ENCODE measurements around the gene COL20A1.
A peak's percentile ranks its signal among the peaks of the same experiment; 100 is the strongest.

The COL20A1 gene

DNA sequence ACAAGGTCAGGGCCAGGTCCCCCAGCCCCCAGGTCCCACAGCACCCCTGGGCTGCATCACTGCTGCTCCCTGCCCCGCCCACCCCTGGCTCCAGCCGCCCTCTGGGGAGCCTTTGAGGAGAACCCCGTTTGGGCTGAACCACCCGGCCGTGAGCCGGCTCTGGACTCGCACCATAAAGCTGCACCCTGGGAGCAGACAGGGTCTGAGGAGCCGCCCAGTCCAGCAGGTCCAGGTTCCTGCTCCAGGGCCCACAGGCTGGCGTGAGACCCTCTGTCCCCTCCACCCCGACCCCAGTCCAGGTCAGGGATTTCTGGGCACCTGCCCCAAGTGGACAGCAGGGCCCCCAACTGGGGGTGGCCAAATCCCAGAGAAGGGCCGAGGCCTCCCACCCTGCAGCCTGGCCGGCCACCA lies 59.8 kb downstream of the COL20A1 start:
- Histone ChIP-seq H3K27me3 (ENCODE audit: control insufficient read depth, insufficient read depth, low read length) (no peaks in the 10 kb centered on the region), H3K4me3 (ENCODE audit: low read length) (no peak overlapping the region), H3K9me3 (ENCODE audit: control insufficient read depth, insufficient read depth, low read length) (no peaks in the 10 kb centered on the region), H3K4me1 (ENCODE audit: control insufficient read depth, insufficient read depth, low read length) (peaks cover 3% of the 10 kb centered on the region; the same call in 1 of the 2 replicates), H3K36me3 (ENCODE audit: control insufficient read depth, insufficient read depth, low read length) (no peaks in the 10 kb centered on the region), H3K27ac (ENCODE audit: low read length) (no peak overlapping the region)
- whole genome bisulfite sequencing (ENCODE audit: insufficient coverage, insufficient read length), result no CpG with 5 or more reads among the region's 12 CpGs
- DNase-seq (ENCODE audit: low read depth, low spot score), result no peak

- no peak overlapping the region for H3K4me3 ChIP-seq (ENCODE audit: low read length)
- H3K36me3 ChIP-seq (ENCODE audit: control insufficient read depth, insufficient read depth, low read length), result no peaks in the 10 kb centered on the region
- WGBS (ENCODE audit: insufficient coverage, insufficient read length), result no CpG with 5 or more reads among the region's 25 CpGs
- H3K27ac ChIP-seq (ENCODE audit: low read length), result no peak overlapping the region
- H3K27me3 ChIP-seq (ENCODE audit: control insufficient read depth, insufficient read depth, low read length), result no peaks in the 10 kb centered on the region
- H3K4me1 ChIP-seq (ENCODE audit: control insufficient read depth, insufficient read depth, low read length), result peaks cover 4% of the 10 kb centered on the region; the same call in 1 of the 2 replicates
- no peaks in the 10 kb centered on the region for H3K9me3 ChIP-seq (ENCODE audit: control insufficient read depth, insufficient read depth, low read length)
- DNase-seq (ENCODE audit: low read depth, low spot score), result no peak
These were observed 61.8 kb downstream of the COL20A1 start for GRCh38 chr20:63354636-63355350.

DNA sequence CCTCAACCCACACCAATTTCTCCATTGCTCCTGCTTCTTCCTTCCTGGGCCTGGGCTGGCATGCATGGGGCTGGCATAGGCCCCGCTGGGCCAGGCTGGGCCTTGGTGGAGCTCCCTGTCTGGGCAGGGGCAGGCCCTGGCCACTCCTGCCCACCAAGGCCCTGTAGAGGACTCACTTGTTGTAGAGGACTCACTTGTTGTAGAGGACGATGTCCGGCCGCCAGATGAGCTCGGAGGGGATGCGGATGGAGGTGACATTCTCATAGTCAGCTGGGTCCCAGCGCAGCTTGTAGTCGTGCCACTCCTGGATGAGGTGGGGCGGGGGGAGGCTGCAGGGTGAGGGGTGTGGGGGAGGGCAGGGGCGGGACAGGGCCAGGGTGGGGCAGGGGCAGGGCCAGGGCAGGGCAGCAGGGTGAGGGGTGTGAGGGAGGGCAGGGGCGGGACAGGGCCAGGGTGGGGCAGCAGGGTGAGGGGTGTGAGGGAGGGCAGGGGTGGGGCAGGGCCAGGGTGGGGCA lies 62.9 kb downstream of the COL20A1 start:
- Histone ChIP-seq H3K4me1 (ENCODE audit: control insufficient read depth, insufficient read depth, low read length) (peaks cover 4% of the 10 kb centered on the region; the same call in 1 of the 2 replicates), H3K36me3 (ENCODE audit: control insufficient read depth, insufficient read depth, low read length) (no peaks in the 10 kb centered on the region), H3K27ac (ENCODE audit: low read length) (no peak overlapping the region), H3K9me3 (ENCODE audit: control insufficient read depth, insufficient read depth, low read length) (no peaks in the 10 kb centered on the region), H3K27me3 (ENCODE audit: control insufficient read depth, insufficient read depth, low read length) (no peaks in the 10 kb centered on the region; the same call in 1 of the 2 replicates), H3K4me3 (ENCODE audit: low read length) (no peak overlapping the region)
- no peak for DNase-seq (ENCODE audit: low read depth, low spot score)
- no CpG with 5 or more reads among the region's 11 CpGs for WGBS (ENCODE audit: insufficient coverage, insufficient read length)

DNA sequence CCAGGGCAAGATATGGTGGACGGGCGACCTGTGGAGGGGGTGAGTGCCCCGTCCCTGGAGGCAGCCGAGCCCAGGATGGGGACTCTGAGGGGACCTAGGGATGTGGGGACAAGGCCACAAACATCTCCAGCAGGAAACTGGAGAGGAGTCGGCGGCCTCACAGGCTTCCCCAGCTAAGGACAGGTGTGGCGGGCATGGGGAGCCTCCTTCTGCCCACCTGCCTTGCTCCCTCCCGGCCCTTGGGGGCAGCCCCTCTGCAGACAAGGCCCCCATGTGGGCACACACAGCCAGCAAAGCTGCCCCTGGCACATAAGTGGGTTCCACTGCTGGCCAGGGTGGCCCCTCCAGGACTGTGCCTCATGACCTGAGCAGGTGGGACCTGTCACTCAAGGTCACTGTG lies 63.5 kb downstream of the COL20A1 start:
- H3K36me3 ChIP-seq (ENCODE audit: control insufficient read depth, insufficient read depth, low read length), result no peaks in the 10 kb centered on the region
- WGBS (ENCODE audit: insufficient coverage, insufficient read length), result no CpG with 5 or more reads among the region's 8 CpGs
- no peak for DNase-seq (ENCODE audit: low read depth, low spot score)
- no peak overlapping the region for H3K4me3 ChIP-seq (ENCODE audit: low read length)
- no peaks in the 10 kb centered on the region for H3K9me3 ChIP-seq (ENCODE audit: control insufficient read depth, insufficient read depth, low read length)
- H3K4me1 ChIP-seq (ENCODE audit: control insufficient read depth, insufficient read depth, low read length), result peaks cover 4% of the 10 kb centered on the region; the same call in 1 of the 2 replicates
- H3K27ac ChIP-seq (ENCODE audit: low read length), result no peak overlapping the region
- H3K27me3 ChIP-seq (ENCODE audit: control insufficient read depth, insufficient read depth, low read length), result no peaks in the 10 kb centered on the region; the same call in 1 of the 2 replicates

GRCh38 chr20:63356931-63357879 lies 64.2 kb downstream of the COL20A1 start:
- Histone ChIP-seq H3K27ac (ENCODE audit: low read length) (no peak overlapping the region), H3K36me3 (ENCODE audit: control insufficient read depth, insufficient read depth, low read length) (no peaks in the 10 kb centered on the region), H3K27me3 (ENCODE audit: control insufficient read depth, insufficient read depth, low read length) (no peaks in the 10 kb centered on the region; the same call in 1 of the 2 replicates), H3K4me1 (ENCODE audit: control insufficient read depth, insufficient read depth, low read length) (peaks cover 5% of the 10 kb centered on the region; the same call in 1 of the 2 replicates), H3K4me3 (ENCODE audit: low read length) (no peak overlapping the region), H3K9me3 (ENCODE audit: control insufficient read depth, insufficient read depth, low read length) (no peaks in the 10 kb centered on the region)
- no CpG with 5 or more reads among the region's 30 CpGs for WGBS (ENCODE audit: insufficient coverage, insufficient read length)
- no peak for DNase-seq (ENCODE audit: low read depth, low spot score)

- no CpG with 5 or more reads among the region's 26 CpGs for WGBS (ENCODE audit: insufficient coverage, insufficient read length)
- no peaks in the 10 kb centered on the region for H3K36me3 ChIP-seq (ENCODE audit: control insufficient read depth, insufficient read depth, low read length)
- H3K4me3 ChIP-seq (ENCODE audit: low read length), result no peak overlapping the region
- H3K27ac ChIP-seq (ENCODE audit: low read length), result no peak overlapping the region
- H3K9me3 ChIP-seq (ENCODE audit: control insufficient read depth, insufficient read depth, low read length), result no peaks in the 10 kb centered on the region
- peaks cover 5% of the 10 kb centered on the region; the same call in 1 of the 2 replicates for H3K4me1 ChIP-seq (ENCODE audit: control insufficient read depth, insufficient read depth, low read length)
- no peaks in the 10 kb centered on the region; the same call in 1 of the 2 replicates for H3K27me3 ChIP-seq (ENCODE audit: control insufficient read depth, insufficient read depth, low read length)
- no peak for DNase-seq (ENCODE audit: low read depth, low spot score)
These were observed 65.2 kb downstream of the COL20A1 start for GRCh38 chr20:63357921-63358905.

DNA sequence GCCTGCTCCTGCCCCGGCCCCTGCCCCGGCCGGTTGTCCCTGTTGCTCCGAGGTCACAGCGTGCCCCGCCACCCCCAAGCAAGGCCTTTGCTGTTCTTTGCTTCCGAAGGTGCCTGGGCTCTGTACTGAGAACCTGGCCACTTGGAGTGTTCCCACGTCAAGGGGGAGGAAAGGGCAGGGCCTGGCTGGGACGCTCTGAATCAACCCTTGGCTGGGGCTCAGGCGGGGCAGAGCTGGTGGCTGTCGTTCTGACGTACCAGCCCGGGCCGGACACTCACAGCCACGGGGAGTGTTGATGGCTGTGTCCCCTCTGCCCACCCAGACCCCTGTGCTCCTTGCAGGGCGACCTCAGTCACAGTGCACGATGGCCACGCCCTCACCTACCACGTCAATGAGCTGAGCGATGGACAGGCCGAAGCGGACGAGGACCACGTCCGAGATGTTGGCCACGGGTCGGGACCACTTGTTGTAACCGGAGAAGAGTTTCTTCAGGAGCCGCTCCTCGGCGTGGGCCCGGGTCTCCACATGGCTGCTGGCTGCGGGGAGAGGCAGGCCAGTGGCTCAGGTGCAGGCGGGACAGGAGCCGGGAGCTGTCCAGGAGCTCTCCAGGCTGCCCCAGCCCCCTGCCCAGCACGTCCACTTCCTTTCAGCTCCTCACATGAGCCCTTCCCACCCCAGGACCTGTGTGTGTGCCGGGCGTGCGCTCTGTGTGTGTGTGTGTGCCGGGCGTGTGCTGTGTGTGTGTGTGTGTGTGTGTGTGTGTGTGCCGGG lies 66.4 kb downstream of the COL20A1 start:
- Histone ChIP-seq H3K4me1 (ENCODE audit: control insufficient read depth, insufficient read depth, low read length) (peaks cover 5% of the 10 kb centered on the region; the same call in 1 of the 2 replicates), H3K27me3 (ENCODE audit: control insufficient read depth, insufficient read depth, low read length) (no peaks in the 10 kb centered on the region; the same call in 1 of the 2 replicates), H3K4me3 (ENCODE audit: low read length) (no peak overlapping the region), H3K9me3 (ENCODE audit: control insufficient read depth, insufficient read depth, low read length) (no peaks in the 10 kb centered on the region), H3K27ac (ENCODE audit: low read length) (no peak overlapping the region), H3K36me3 (ENCODE audit: control insufficient read depth, insufficient read depth, low read length) (no peaks in the 10 kb centered on the region)
- DNase-seq (ENCODE audit: low read depth, low spot score), result no peak
- WGBS (ENCODE audit: insufficient coverage, insufficient read length), result no CpG with 5 or more reads among the region's 42 CpGs

- Histone ChIP-seq H3K27me3 (ENCODE audit: control insufficient read depth, insufficient read depth, low read length) (no peaks in the 10 kb centered on the region; the same call in 1 of the 2 replicates), H3K4me1 (ENCODE audit: control insufficient read depth, insufficient read depth, low read length) (peaks cover 5% of the 10 kb centered on the region; the same call in 1 of the 2 replicates), H3K4me3 (ENCODE audit: low read length) (peak overlapping the region; percentile 48; the same call in 1 of the 2 replicates), H3K36me3 (ENCODE audit: control insufficient read depth, insufficient read depth, low read length) (no peaks in the 10 kb centered on the region), H3K9me3 (ENCODE audit: control insufficient read depth, insufficient read depth, low read length) (no peaks in the 10 kb centered on the region), H3K27ac (ENCODE audit: low read length) (no peak overlapping the region)
- DNase-seq (ENCODE audit: low read depth, low spot score), result no peak
- WGBS (ENCODE audit: insufficient coverage, insufficient read length), result no CpG with 5 or more reads among the region's 38 CpGs
These were observed 67.2 kb downstream of the COL20A1 start for GRCh38 chr20:63359937-63360849.

Measured in iPS DF 6.9 (cell line).